Stimulated activated naive CD8-positive, alpha-beta T cell treated with anti-CD3 and anti-CD28 coated beads, Interleukin-15, amount 100 ng/mL, for 72 hours (primary cell): ENCODE data around the gene LRIT1.
"Not testable (repeated sequence)": the region's sequence is repeated elsewhere in the genome, so short reads cannot be mapped to it uniquely, and the experiment has no call there.

Experiments used
- ATAC-seq: fragments of 150-1000 bp; cut with Tn5 transposase; 2 replicates; pipeline ENCODE4 v1.10.0; 2021; ENCODE audit warnings: mild to moderate bottlenecking, moderate library complexity
- DNase-seq, 2 donors: peaks; one replicate each; pipeline ENCODE4 v3.0.0; 2021 to 2022
- H3K27ac Mint-ChIP-seq, 2 donors: one replicate each; pipeline ENCODE4 v1.8.0; 2022; ENCODE audit warnings: mild to moderate bottlenecking in 2 of 2, mixed read lengths in 2 of 2, moderate library complexity in 2 of 2
- H3K27me3 Mint-ChIP-seq: one replicate; pipeline ENCODE4 v1.8.0; 2022; ENCODE audit warnings: mixed read lengths
- H3K4me1 Mint-ChIP-seq: one replicate; pipeline ENCODE4 v1.8.0; 2022; ENCODE audit warnings: mild to moderate bottlenecking, mixed read lengths
- H3K4me3 Mint-ChIP-seq, 2 donors: one replicate each; pipeline ENCODE4 v1.8.0; 2022; ENCODE audit warnings: mild to moderate bottlenecking in 2 of 2, mixed read lengths in 2 of 2, moderate library complexity in 1 of 2
- H3K9me3 Mint-ChIP-seq, 2 donors: one replicate each; pipeline ENCODE4 v1.8.0; 2022; ENCODE audit warnings: mixed read lengths in 2 of 2

Gene LRIT1

GRCh38 chr10:84241185-84241790 is at the start of gene LRIT1:
LRIT1 (minus strand) TSS chr10:84241546; CDS start chr10:84241439, 107 bp downstream.
- ATAC-seq (no peak), DNase-seq (no peak)
- Mint-ChIP-seq H3K4me1 (no peaks in the 10 kb centered on the region), H3K27ac (no peak within 1 kb of the TSS), H3K4me3 (no peak within 1 kb of the TSS), H3K9me3 (no peaks in the 10 kb centered on the region), H3K27me3 (peaks cover 28% of the 10 kb centered on the region)

- H3K27me3 Mint-ChIP-seq = peaks cover 8% of the 10 kb centered on the region
- no peak for DNase-seq
- H3K9me3 Mint-ChIP-seq = no peaks in the 10 kb centered on the region
- no peak for ATAC-seq
- peaks cover 21% of the 10 kb centered on the region for H3K4me1 Mint-ChIP-seq
- no peak overlapping the region for H3K27ac Mint-ChIP-seq
- no peak overlapping the region for H3K4me3 Mint-ChIP-seq
These were observed 48.9 kb upstream of the LRIT1 start for GRCh38 chr10:84290235-84290634.

GRCh38 chr10:84289521-84290200 is 48.3 kb upstream of the LRIT1 start:
- ATAC-seq (no peak), DNase-seq (no peak)
- Mint-ChIP-seq H3K27ac (no peak overlapping the region), H3K9me3 (no peaks in the 10 kb centered on the region), H3K27me3 (peaks cover 8% of the 10 kb centered on the region), H3K4me1 (peaks cover 15% of the 10 kb centered on the region), H3K4me3 (no peak overlapping the region)

- no peaks in the 10 kb centered on the region for H3K9me3 Mint-ChIP-seq
- H3K4me3 Mint-ChIP-seq = no peak overlapping the region
- no peak for DNase-seq
- H3K27me3 Mint-ChIP-seq = peaks cover 8% of the 10 kb centered on the region
- H3K4me1 Mint-ChIP-seq = no peaks in the 10 kb centered on the region
- H3K27ac Mint-ChIP-seq = no peak overlapping the region
- no peak for ATAC-seq
These were observed 46.8 kb upstream of the LRIT1 start for GRCh38 chr10:84288151-84288550.

- ATAC-seq (no peak), DNase-seq (no peak)
- Mint-ChIP-seq H3K27me3 (peaks cover 8% of the 10 kb centered on the region), H3K27ac (no peak overlapping the region), H3K4me1 (no peaks in the 10 kb centered on the region), H3K9me3 (no peaks in the 10 kb centered on the region), H3K4me3 (no peak overlapping the region)
These were observed 45.3 kb upstream of the LRIT1 start for GRCh38 chr10:84286695-84287094.

- not testable (repeated sequence) for H3K27me3 Mint-ChIP-seq, DNase-seq, H3K4me1 Mint-ChIP-seq, ATAC-seq, H3K9me3 Mint-ChIP-seq
- H3K4me3 Mint-ChIP-seq = peak overlapping the region; percentile 21 to 53
- H3K27ac Mint-ChIP-seq = peak overlapping the region in 1 of 2 donors; percentile 20
These were observed 38.6 kb upstream of the LRIT1 start for GRCh38 chr10:84279876-84280475.

- peaks cover 16% of the 10 kb centered on the region for H3K4me1 Mint-ChIP-seq
- H3K4me3 Mint-ChIP-seq = no peak overlapping the region
- DNase-seq (no peak), ATAC-seq (no peak)
- peak overlapping the region in 1 of 2 donors; percentile 66 for H3K27ac Mint-ChIP-seq
- H3K27me3 Mint-ChIP-seq = peaks cover 25% of the 10 kb centered on the region
- no peaks in the 10 kb centered on the region for H3K9me3 Mint-ChIP-seq
These were observed 29.4 kb upstream of the LRIT1 start for GRCh38 chr10:84270708-84271107.

GRCh38 chr10:84269773-84270172 is 28.4 kb upstream of the LRIT1 start:
- H3K27me3 Mint-ChIP-seq = peaks cover 33% of the 10 kb centered on the region
- peaks cover 25% of the 10 kb centered on the region for H3K4me1 Mint-ChIP-seq
- H3K27ac Mint-ChIP-seq = no peak overlapping the region
- H3K4me3 Mint-ChIP-seq = no peak overlapping the region
- ATAC-seq (no peak), DNase-seq (no peak)
- H3K9me3 Mint-ChIP-seq = no peaks in the 10 kb centered on the region

GRCh38 chr10:84269162-84269561 is 27.8 kb upstream of the LRIT1 start:
- Mint-ChIP-seq H3K27me3 (peaks cover 39% of the 10 kb centered on the region), H3K27ac (no peak overlapping the region), H3K4me3 (no peak overlapping the region), H3K4me1 (peaks cover 31% of the 10 kb centered on the region), H3K9me3 (no peaks in the 10 kb centered on the region)
- ATAC-seq (no peak), DNase-seq (no peak)

- peak; percentile 68 to 86 for DNase-seq
- Mint-ChIP-seq H3K9me3 (no peaks in the 10 kb centered on the region), H3K27ac (peak overlapping the region in 1 of 2 donors; percentile 5)
These were observed 26.3 kb upstream of the LRIT1 start for GRCh38 chr10:84267503-84268126.

GRCh38 chr10:84265418-84265817 is 24.1 kb upstream of the LRIT1 start:
- ATAC-seq = no peak
- H3K27me3 Mint-ChIP-seq = peaks cover 62% of the 10 kb centered on the region

More at GRCh38 chr10:84267503-84268126, 26.3 kb upstream of the LRIT1 start:
- H3K27me3 Mint-ChIP-seq = peaks cover 51% of the 10 kb centered on the region
- H3K4me1 Mint-ChIP-seq = peaks cover 31% of the 10 kb centered on the region
- peak; percentile 89 for ATAC-seq
- no peak overlapping the region for H3K4me3 Mint-ChIP-seq

GRCh38 chr10:84264611-84265141 is 23.3 kb upstream of the LRIT1 start:
- no peaks in the 10 kb centered on the region for H3K9me3 Mint-ChIP-seq
- H3K27ac Mint-ChIP-seq = peak overlapping the region in 1 of 2 donors; percentile 7
- peaks cover 62% of the 10 kb centered on the region for H3K27me3 Mint-ChIP-seq
- peak; percentile 70 to 71 for DNase-seq
- H3K4me1 Mint-ChIP-seq = peaks cover 26% of the 10 kb centered on the region
- no peak overlapping the region for H3K4me3 Mint-ChIP-seq
- ATAC-seq = peak; percentile 86

More at GRCh38 chr10:84265418-84265817, 24.1 kb upstream of the LRIT1 start:
- Mint-ChIP-seq H3K4me3 (no peak overlapping the region), H3K9me3 (no peaks in the 10 kb centered on the region), H3K4me1 (peaks cover 27% of the 10 kb centered on the region), H3K27ac (no peak overlapping the region)
- no peak for DNase-seq

- Mint-ChIP-seq H3K4me1 (peaks cover 26% of the 10 kb centered on the region), H3K27ac (no peak overlapping the region), H3K4me3 (no peak overlapping the region), H3K9me3 (no peaks in the 10 kb centered on the region), H3K27me3 (peaks cover 57% of the 10 kb centered on the region)
- no peak for DNase-seq
- ATAC-seq = no peak
These were observed 22.4 kb upstream of the LRIT1 start for GRCh38 chr10:84263716-84264115.

GRCh38 chr10:84262190-84262956 is 21.0 kb upstream of the LRIT1 start:
- ATAC-seq (no peak), DNase-seq (no peak)
- Mint-ChIP-seq H3K4me3 (no peak overlapping the region), H3K9me3 (no peaks in the 10 kb centered on the region), H3K4me1 (peaks cover 18% of the 10 kb centered on the region), H3K27ac (no peak overlapping the region), H3K27me3 (peaks cover 55% of the 10 kb centered on the region)
